SJCRH30 (cell line): ENCODE results near the gene TRDN. TPM values are rescaled to one million over a fixed set of nuclear protein-coding genes. Genes with fewer than 3 reads are reported as not detected.
"Not testable (repeated sequence)": the region's sequence is repeated elsewhere in the genome, so short reads cannot be mapped to it uniquely, and the experiment has no call there.

Experiments used
- DNase-seq, 2 experiments: peaks; one replicate each; pipeline ENCODE4 v3.0.0-alpha.2; 2015 to 2020
- H3K27ac ChIP-seq: fragments of 250-450 bp; sonication (Bioruptor Pico); 2 replicates; pipeline ENCODE4 v1.5.1; 2020; ENCODE audit warnings: mild to moderate bottlenecking, moderate library complexity
- H3K27me3 ChIP-seq: fragments of 250-450 bp; sonication (Bioruptor Pico); 2 replicates; pipeline ENCODE4 v1.5.1; 2020; ENCODE audit warnings: mild to moderate bottlenecking, moderate library complexity
- H3K36me3 ChIP-seq: fragments of 250-450 bp; sonication (Bioruptor Pico); 2 replicates; pipeline ENCODE4 v1.5.1; 2020; ENCODE audit warnings: mild to moderate bottlenecking, moderate library complexity
- H3K4me1 ChIP-seq: fragments of 250-450 bp; sonication (Bioruptor Pico); 2 replicates; pipeline ENCODE4 v1.5.1; 2020; ENCODE audit warnings: mild to moderate bottlenecking, moderate library complexity
- H3K4me3 ChIP-seq: fragments of 250-450 bp; sonication (Bioruptor Pico); 2 replicates; pipeline ENCODE4 v1.5.1; 2020; ENCODE audit warnings: mild to moderate bottlenecking, moderate library complexity
- H3K9me3 ChIP-seq: fragments of 250-450 bp; sonication (Bioruptor Pico); replicated peaks from 2 replicates; pipeline ENCODE4 v1.5.1; 2020; ENCODE audit warnings: mild to moderate bottlenecking, moderate library complexity
- total RNA-seq: library from RNA; depleted of rRNA; stranded (reverse); fragments of >200 nt; shearing (Covaris generic); gene quantifications from 2 replicates; pipeline ENCODE4 v1.2.3, GENCODE V29; 2014

TRDN gene
- total RNA-seq, 1 experiment from 2014 or later, result 0.02 TPM

- H3K9me3 ChIP-seq, result no peaks in the 10 kb centered on the region
- H3K36me3 ChIP-seq, result no peaks in the 10 kb centered on the region
- no peak overlapping the region for H3K4me3 ChIP-seq
- no peaks in the 10 kb centered on the region for H3K27me3 ChIP-seq
- no peaks in the 10 kb centered on the region for H3K4me1 ChIP-seq
- no peak overlapping the region for H3K27ac ChIP-seq
- DNase-seq, result peak in 1 of 2 experiments; percentile 24
Observed at GRCh38 chr6:123316733-123317323, 319.9 kb downstream of the TRDN start.

GRCh38 chr6:123314459-123314858, 322.3 kb downstream of the TRDN start:
- H3K36me3 ChIP-seq, H3K4me3 ChIP-seq, H3K27me3 ChIP-seq, H3K27ac ChIP-seq, H3K9me3 ChIP-seq, H3K4me1 ChIP-seq, DNase-seq: not testable (repeated sequence)

GRCh38 chr6:123309130-123309529, 327.6 kb downstream of the TRDN start:
- DNase-seq, result no peak
- Histone ChIP-seq H3K36me3 (no peaks in the 10 kb centered on the region), H3K27ac (no peak overlapping the region), H3K9me3 (no peaks in the 10 kb centered on the region), H3K4me1 (no peaks in the 10 kb centered on the region), H3K4me3 (no peak overlapping the region), H3K27me3 (no peaks in the 10 kb centered on the region)

- Histone ChIP-seq H3K27ac (no peak overlapping the region), H3K9me3 (no peaks in the 10 kb centered on the region), H3K4me1 (no peaks in the 10 kb centered on the region), H3K27me3 (no peaks in the 10 kb centered on the region), H3K4me3 (no peak overlapping the region), H3K36me3 (no peaks in the 10 kb centered on the region)
- DNase-seq, result no peak
Observed at GRCh38 chr6:123306334-123306733, 330.4 kb downstream of the TRDN start.

GRCh38 chr6:123295672-123296071, 341.1 kb downstream of the TRDN start:
- DNase-seq, result no peak
- Histone ChIP-seq H3K27me3 (no peaks in the 10 kb centered on the region), H3K36me3 (no peaks in the 10 kb centered on the region), H3K4me1 (no peaks in the 10 kb centered on the region), H3K27ac (no peak overlapping the region), H3K4me3 (no peak overlapping the region), H3K9me3 (no peaks in the 10 kb centered on the region)

GRCh38 chr6:123295181-123295580, 341.6 kb downstream of the TRDN start:
- H3K4me3 ChIP-seq, result no peak overlapping the region
- 0 out of 2 replicates have a peak, but pooled peaks cover under 1% of the 10 kb centered on the region for H3K27me3 ChIP-seq
- H3K27ac ChIP-seq, result no peak overlapping the region
- H3K4me1 ChIP-seq, result no peaks in the 10 kb centered on the region
- H3K9me3 ChIP-seq, result no peaks in the 10 kb centered on the region
- DNase-seq, result no peak
- H3K36me3 ChIP-seq, result no peaks in the 10 kb centered on the region

GRCh38 chr6:123288649-123289048, 348.1 kb downstream of the TRDN start:
- H3K27ac ChIP-seq, result no peak overlapping the region
- H3K4me3 ChIP-seq, result no peak overlapping the region
- no peak for DNase-seq
- no peaks in the 10 kb centered on the region for H3K36me3 ChIP-seq
- no peaks in the 10 kb centered on the region for H3K4me1 ChIP-seq
- 0 out of 2 replicates have a peak, but pooled peaks cover 2% of the 10 kb centered on the region for H3K27me3 ChIP-seq
- H3K9me3 ChIP-seq, result no peaks in the 10 kb centered on the region

- Histone ChIP-seq H3K4me1 (no peaks in the 10 kb centered on the region), H3K9me3 (no peaks in the 10 kb centered on the region), H3K36me3 (no peaks in the 10 kb centered on the region), H3K4me3 (no peak overlapping the region), H3K27me3 (no peaks in the 10 kb centered on the region), H3K27ac (no peak overlapping the region)
- DNase-seq, result no peak
Observed at GRCh38 chr6:123276546-123276980, 360.2 kb downstream of the TRDN start.

- Histone ChIP-seq H3K4me1 (no peaks in the 10 kb centered on the region), H3K27ac (no peak overlapping the region), H3K4me3 (no peak overlapping the region), H3K36me3 (no peaks in the 10 kb centered on the region), H3K9me3 (no peaks in the 10 kb centered on the region), H3K27me3 (no peaks in the 10 kb centered on the region)
- DNase-seq, result no peak
Observed at GRCh38 chr6:123263981-123264380, 372.8 kb downstream of the TRDN start.

GRCh38 chr6:123240626-123241025, 396.1 kb downstream of the TRDN start:
- DNase-seq, result no peak
- no peak overlapping the region for H3K27ac ChIP-seq
- no peaks in the 10 kb centered on the region; the same call in 1 of the 2 replicates for H3K27me3 ChIP-seq
- H3K4me1 ChIP-seq, result no peaks in the 10 kb centered on the region
- H3K9me3 ChIP-seq, result no peaks in the 10 kb centered on the region
- H3K36me3 ChIP-seq, result no peaks in the 10 kb centered on the region
- no peak overlapping the region for H3K4me3 ChIP-seq

- Histone ChIP-seq H3K27ac (no peak overlapping the region), H3K4me3 (no peak overlapping the region), H3K36me3 (no peaks in the 10 kb centered on the region), H3K9me3 (no peaks in the 10 kb centered on the region), H3K27me3 (no peaks in the 10 kb centered on the region), H3K4me1 (no peaks in the 10 kb centered on the region)
- no peak for DNase-seq
Observed at GRCh38 chr6:123233336-123233735, 403.4 kb downstream of the TRDN start.

- H3K27me3 ChIP-seq, DNase-seq, H3K4me3 ChIP-seq, H3K36me3 ChIP-seq, H3K4me1 ChIP-seq, H3K9me3 ChIP-seq, H3K27ac ChIP-seq: not testable (repeated sequence)
Observed at GRCh38 chr6:123227789-123228188, 409.0 kb downstream of the TRDN start.

- Histone ChIP-seq H3K4me1 (no peaks in the 10 kb centered on the region), H3K4me3 (no peak overlapping the region), H3K36me3 (no peaks in the 10 kb centered on the region), H3K27ac (no peak overlapping the region), H3K27me3 (no peaks in the 10 kb centered on the region), H3K9me3 (no peaks in the 10 kb centered on the region)
- no peak for DNase-seq
Observed at GRCh38 chr6:123226398-123226797, 410.4 kb downstream of the TRDN start.

- H3K27ac ChIP-seq, result no peak overlapping the region
- no peaks in the 10 kb centered on the region for H3K27me3 ChIP-seq
- no peaks in the 10 kb centered on the region for H3K9me3 ChIP-seq
- no peak for DNase-seq
- no peak overlapping the region for H3K4me3 ChIP-seq
- H3K36me3 ChIP-seq, result no peaks in the 10 kb centered on the region
- H3K4me1 ChIP-seq, result no peaks in the 10 kb centered on the region
Observed at GRCh38 chr6:123224077-123224476, 412.7 kb downstream of the TRDN start.

- H3K27ac ChIP-seq, result no peak overlapping the region
- no peaks in the 10 kb centered on the region for H3K4me1 ChIP-seq
- no peak for DNase-seq
- no peaks in the 10 kb centered on the region for H3K27me3 ChIP-seq
- H3K4me3 ChIP-seq, result no peak overlapping the region
- H3K36me3 ChIP-seq, result no peaks in the 10 kb centered on the region
- H3K9me3 ChIP-seq, result no peaks in the 10 kb centered on the region
Observed at GRCh38 chr6:123223461-123223860, 413.3 kb downstream of the TRDN start.

GRCh38 chr6:123215211-123215610, 421.5 kb downstream of the TRDN start:
- peak in 1 of 2 experiments; percentile 17 for DNase-seq
- H3K4me3 ChIP-seq, result no peak overlapping the region

More at GRCh38 chr6:123215211-123215610, 421.5 kb downstream of the TRDN start:
- no peaks in the 10 kb centered on the region for H3K27me3 ChIP-seq
- no peaks in the 10 kb centered on the region for H3K9me3 ChIP-seq
- H3K4me1 ChIP-seq, result no peaks in the 10 kb centered on the region
- no peak overlapping the region for H3K27ac ChIP-seq
- no peaks in the 10 kb centered on the region for H3K36me3 ChIP-seq
